Neural cell (in vitro differentiated cells): Measurements from ENCODE around the gene INSIG2. TPM values are rescaled to one million over a fixed set of nuclear protein-coding genes. Genes with fewer than 3 reads are reported as not detected.

ENCODE experiments used
- H2AFZ ChIP-seq: fragments of 200-600, 300-800 bp; sonication (generic), shearing (Covaris generic); 2 replicates; pipeline ENCODE4 v1.6.0; 2014; ENCODE audit warnings: low read depth, mild to moderate bottlenecking, antibody characterized with exemption, low read length, moderate library complexity
- H3F3A ChIP-seq: fragments of 200-600 bp; shearing (Covaris generic); 2 replicates; pipeline ENCODE4 v1.6.1; 2016; ENCODE audit warnings: mild to moderate bottlenecking, moderate library complexity, mixed read lengths, antibody characterized with exemption, low read length; ENCODE audit not compliant: insufficient read depth, poor library complexity, severe bottlenecking
- H3K27ac ChIP-seq: fragments of 200-600, 300-800 bp; sonication (generic), shearing (Covaris generic); 2 replicates; pipeline ENCODE4 v1.5.1; 2014; ENCODE audit warnings: mild to moderate bottlenecking, low read length, moderate library complexity
- H3K27me3 ChIP-seq: fragments of 300-800, 200-600 bp; sonication (generic), shearing (Covaris generic); 2 replicates; pipeline ENCODE4 v1.6.0; 2014; ENCODE audit warnings: mild to moderate bottlenecking, low read depth, low read length, moderate library complexity; ENCODE audit not compliant: insufficient read depth
- H3K36me3 ChIP-seq: fragments of 300-800, 200-600 bp; sonication (generic), shearing (Covaris generic); 2 replicates; pipeline ENCODE4 v1.5.1; 2014; ENCODE audit warnings: mild to moderate bottlenecking, antibody characterized with exemption, low read length, moderate library complexity; ENCODE audit not compliant: insufficient read depth
- H3K4me2 ChIP-seq: fragments of 300-800, 200-600 bp; sonication (generic), shearing (Covaris generic); 2 replicates; pipeline ENCODE4 v1.6.0; 2014; ENCODE audit warnings: mild to moderate bottlenecking, low read length
- H3K4me3 ChIP-seq: fragments of 300-800, 200-600 bp; sonication (generic), shearing (Covaris generic); 2 replicates; pipeline ENCODE4 v1.5.1; 2014; ENCODE audit warnings: mild to moderate bottlenecking, low read length, moderate library complexity
- H3K79me2 ChIP-seq: fragments of 200-600 bp; shearing (Covaris generic); replicated peaks from 2 replicates; pipeline ENCODE4 v1.6.0; 2014; ENCODE audit warnings: mild to moderate bottlenecking, low read length, moderate library complexity; ENCODE audit not compliant: insufficient read depth
- H3K9ac ChIP-seq: fragments of 300-800, 200-600 bp; sonication (generic), shearing (Covaris generic); 2 replicates; pipeline ENCODE4 v1.6.1; 2016; ENCODE audit warnings: mild to moderate bottlenecking, low read length, mixed read lengths
- H3K9me2 ChIP-seq: fragments of 200-600 bp; shearing (Covaris generic); 2 replicates; pipeline ENCODE4 v1.6.1; 2016; ENCODE audit warnings: mild to moderate bottlenecking, low read length, mixed read lengths; ENCODE audit not compliant: insufficient read depth
- H3K9me3 ChIP-seq: fragments of 200-600, 300-800 bp; sonication (generic), shearing (Covaris generic); 2 replicates; pipeline ENCODE4 v1.6.1; 2016; ENCODE audit warnings: mild to moderate bottlenecking, mixed run types, low read length, moderate library complexity, mixed read lengths
- H4K20me1 ChIP-seq: fragments of 200-600 bp; shearing (Covaris generic); 2 replicates; pipeline ENCODE4 v1.6.1; 2016; ENCODE audit warnings: mild to moderate bottlenecking, mixed run types; ENCODE audit not compliant: insufficient read depth
- EP300 ChIP-seq: fragments of 450-650 bp; conservative IDR thresholded peaks from 2 replicates; pipeline ENCODE4 v1.6.1; 2014; ENCODE audit warnings: antibody characterized with exemption, mild to moderate bottlenecking, moderate library complexity; ENCODE audit not compliant: poor library complexity, severe bottlenecking
- EZH2 ChIP-seq: fragments of 200-600, 300-800 bp; shearing (Covaris generic), sonication (generic); IDR thresholded peaks from 2 replicates; pipeline ENCODE4 v1.6.1; 2014; ENCODE audit warnings: antibody characterized with exemption, low read length, borderline replicate concordance, mild to moderate bottlenecking; ENCODE audit not compliant: insufficient read depth, poor library complexity, severe bottlenecking
- MXI1 ChIP-seq: fragments of 450-650 bp; conservative IDR thresholded peaks from 2 replicates; pipeline ENCODE4 v1.6.1; 2014; ENCODE audit warnings: antibody characterized with exemption, mild to moderate bottlenecking; ENCODE audit not compliant: poor library complexity, severe bottlenecking
- POLR2AphosphoS5 ChIP-seq: IDR thresholded peaks from 2 replicates; pipeline ENCODE4 v1.6.1; 2012
- RAD21 ChIP-seq: fragments of 450-650 bp; conservative IDR thresholded peaks from 2 replicates; pipeline ENCODE4 v1.6.1; 2014; ENCODE audit warnings: antibody characterized with exemption, mild to moderate bottlenecking, moderate library complexity
- SMC3 ChIP-seq: fragments of 450-650 bp; conservative IDR thresholded peaks from 2 replicates; pipeline ENCODE4 v1.6.1; 2014; ENCODE audit warnings: antibody characterized with exemption, mild to moderate bottlenecking, moderate library complexity; ENCODE audit not compliant: poor library complexity
- TAF1 ChIP-seq: IDR thresholded peaks from 2 replicates; pipeline ENCODE4 v1.6.1; 2012; ENCODE audit warnings: low read depth
- polyA plus RNA-seq: library from polyadenylated mRNA; depleted of rRNA; stranded (reverse); fragments of >200 nt; gene quantifications from 2 replicates; pipeline ENCODE4 v1.2.3, GENCODE V29; 2014
- TF ChIP-seq, protein P1 (sequence below): IDR thresholded peaks from 2 replicates; pipeline ENCODE4 v1.6.1; 2012; ENCODE audit warnings: borderline replicate concordance
- TF ChIP-seq, protein P2 (sequence below): fragments of 450-650 bp; IDR thresholded peaks from 2 replicates; pipeline ENCODE4 v1.5.1; 2014; ENCODE audit warnings: antibody characterized with exemption, mild to moderate bottlenecking, moderate library complexity; ENCODE audit not compliant: poor library complexity, severe bottlenecking

Gene INSIG2
- polyA plus RNA-seq, 1 donor from 2014 or later, result 30.3 TPM

DNA sequence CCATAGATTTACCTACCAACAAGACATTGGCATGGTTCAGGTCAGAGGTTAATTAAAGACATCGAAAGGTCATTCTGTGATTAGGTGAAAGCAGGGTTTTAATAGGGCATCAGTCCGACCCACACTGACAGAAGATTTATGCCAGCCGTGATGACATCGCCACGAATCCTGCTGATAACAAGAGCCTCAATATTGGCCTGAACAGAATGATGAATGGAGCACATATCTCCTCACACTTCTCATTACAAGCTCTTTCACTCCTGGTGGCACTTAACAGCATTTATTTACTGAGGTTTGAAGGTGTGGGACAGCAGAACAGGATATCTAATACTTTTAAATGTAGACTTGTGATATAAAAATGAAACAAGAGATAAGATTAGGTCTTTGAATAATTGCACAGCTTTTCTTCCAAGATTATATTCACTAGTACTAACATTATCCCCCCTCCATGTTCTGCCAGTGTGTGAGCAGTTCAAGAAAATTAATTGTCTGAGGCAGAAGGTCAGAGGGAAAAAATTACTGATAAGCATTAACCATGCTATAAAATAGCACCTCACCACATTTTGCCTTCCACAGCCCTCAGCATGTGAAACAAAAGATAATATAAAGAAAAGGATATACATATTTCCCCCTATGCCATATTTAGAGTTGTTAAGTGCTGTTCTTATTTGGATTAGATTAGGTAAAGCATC lies 23.1 kb upstream of the INSIG2 start:
- Histone ChIP-seq H3K79me2 (no peaks in the 10 kb centered on the region), H2AFZ (no peak overlapping the region), H3K27me3 (no peaks in the 10 kb centered on the region), H3K4me3 (no peak overlapping the region), H3K36me3 (no peaks in the 10 kb centered on the region), H3K9me3 (no peaks in the 10 kb centered on the region), H3K27ac (no peak overlapping the region), H3K9ac (no peak overlapping the region), H3F3A (no peaks in the 10 kb centered on the region), H4K20me1 (no peaks in the 10 kb centered on the region), H3K9me2 (no peaks in the 10 kb centered on the region), H3K4me2 (no peak overlapping the region)
- no peak for TF ChIP-seq POLR2AphosphoS5
- TF ChIP-seq SMC3, result no peak
- TF ChIP-seq, protein P1, sequence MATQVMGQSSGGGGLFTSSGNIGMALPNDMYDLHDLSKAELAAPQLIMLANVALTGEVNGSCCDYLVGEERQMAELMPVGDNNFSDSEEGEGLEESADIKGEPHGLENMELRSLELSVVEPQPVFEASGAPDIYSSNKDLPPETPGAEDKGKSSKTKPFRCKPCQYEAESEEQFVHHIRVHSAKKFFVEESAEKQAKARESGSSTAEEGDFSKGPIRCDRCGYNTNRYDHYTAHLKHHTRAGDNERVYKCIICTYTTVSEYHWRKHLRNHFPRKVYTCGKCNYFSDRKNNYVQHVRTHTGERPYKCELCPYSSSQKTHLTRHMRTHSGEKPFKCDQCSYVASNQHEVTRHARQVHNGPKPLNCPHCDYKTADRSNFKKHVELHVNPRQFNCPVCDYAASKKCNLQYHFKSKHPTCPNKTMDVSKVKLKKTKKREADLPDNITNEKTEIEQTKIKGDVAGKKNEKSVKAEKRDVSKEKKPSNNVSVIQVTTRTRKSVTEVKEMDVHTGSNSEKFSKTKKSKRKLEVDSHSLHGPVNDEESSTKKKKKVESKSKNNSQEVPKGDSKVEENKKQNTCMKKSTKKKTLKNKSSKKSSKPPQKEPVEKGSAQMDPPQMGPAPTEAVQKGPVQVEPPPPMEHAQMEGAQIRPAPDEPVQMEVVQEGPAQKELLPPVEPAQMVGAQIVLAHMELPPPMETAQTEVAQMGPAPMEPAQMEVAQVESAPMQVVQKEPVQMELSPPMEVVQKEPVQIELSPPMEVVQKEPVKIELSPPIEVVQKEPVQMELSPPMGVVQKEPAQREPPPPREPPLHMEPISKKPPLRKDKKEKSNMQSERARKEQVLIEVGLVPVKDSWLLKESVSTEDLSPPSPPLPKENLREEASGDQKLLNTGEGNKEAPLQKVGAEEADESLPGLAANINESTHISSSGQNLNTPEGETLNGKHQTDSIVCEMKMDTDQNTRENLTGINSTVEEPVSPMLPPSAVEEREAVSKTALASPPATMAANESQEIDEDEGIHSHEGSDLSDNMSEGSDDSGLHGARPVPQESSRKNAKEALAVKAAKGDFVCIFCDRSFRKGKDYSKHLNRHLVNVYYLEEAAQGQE, result no peak
- no peak for TF ChIP-seq TAF1
- no peak for TF ChIP-seq EP300
- TF ChIP-seq, protein P2, sequence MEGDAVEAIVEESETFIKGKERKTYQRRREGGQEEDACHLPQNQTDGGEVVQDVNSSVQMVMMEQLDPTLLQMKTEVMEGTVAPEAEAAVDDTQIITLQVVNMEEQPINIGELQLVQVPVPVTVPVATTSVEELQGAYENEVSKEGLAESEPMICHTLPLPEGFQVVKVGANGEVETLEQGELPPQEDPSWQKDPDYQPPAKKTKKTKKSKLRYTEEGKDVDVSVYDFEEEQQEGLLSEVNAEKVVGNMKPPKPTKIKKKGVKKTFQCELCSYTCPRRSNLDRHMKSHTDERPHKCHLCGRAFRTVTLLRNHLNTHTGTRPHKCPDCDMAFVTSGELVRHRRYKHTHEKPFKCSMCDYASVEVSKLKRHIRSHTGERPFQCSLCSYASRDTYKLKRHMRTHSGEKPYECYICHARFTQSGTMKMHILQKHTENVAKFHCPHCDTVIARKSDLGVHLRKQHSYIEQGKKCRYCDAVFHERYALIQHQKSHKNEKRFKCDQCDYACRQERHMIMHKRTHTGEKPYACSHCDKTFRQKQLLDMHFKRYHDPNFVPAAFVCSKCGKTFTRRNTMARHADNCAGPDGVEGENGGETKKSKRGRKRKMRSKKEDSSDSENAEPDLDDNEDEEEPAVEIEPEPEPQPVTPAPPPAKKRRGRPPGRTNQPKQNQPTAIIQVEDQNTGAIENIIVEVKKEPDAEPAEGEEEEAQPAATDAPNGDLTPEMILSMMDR, result no peak
- no peak for TF ChIP-seq EZH2
- TF ChIP-seq MXI1, result no peak
- no peak for TF ChIP-seq RAD21

DNA sequence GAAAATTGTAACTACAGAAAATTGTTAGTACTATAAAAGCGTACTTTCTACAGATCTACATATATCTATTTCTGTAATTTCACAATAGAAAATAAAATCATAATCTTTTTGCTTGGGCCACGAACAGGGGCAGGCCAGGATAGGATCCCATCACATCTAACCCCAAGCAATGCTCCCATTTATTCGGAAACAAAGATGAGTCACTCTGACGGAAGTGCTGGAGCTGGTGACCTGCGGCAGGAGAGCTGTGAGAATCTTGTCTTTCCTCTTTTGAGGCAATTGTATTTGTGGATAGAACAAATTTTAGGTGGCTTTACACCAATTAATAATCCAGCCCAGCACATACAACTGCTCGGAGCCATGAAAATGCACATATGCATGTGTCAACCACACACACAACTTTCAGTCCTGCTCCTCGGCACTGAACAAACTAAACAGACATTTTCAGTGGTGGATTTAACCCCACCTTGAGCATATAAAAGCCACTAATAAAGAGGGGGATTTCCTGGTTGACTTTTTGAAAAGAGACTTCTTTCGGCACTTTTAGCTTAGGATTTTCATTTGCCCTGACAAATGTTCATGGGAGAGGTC lies 22.3 kb upstream of the INSIG2 start:
- H3K4me3 ChIP-seq, result no peak overlapping the region
- no peak overlapping the region for H3K27ac ChIP-seq
- no peaks in the 10 kb centered on the region for H3K9me2 ChIP-seq
- no peak overlapping the region for H3K4me2 ChIP-seq
- H3F3A ChIP-seq, result no peaks in the 10 kb centered on the region
- H4K20me1 ChIP-seq, result no peaks in the 10 kb centered on the region
- H3K36me3 ChIP-seq, result no peaks in the 10 kb centered on the region
- no peaks in the 10 kb centered on the region for H3K27me3 ChIP-seq
- no peak overlapping the region for H2AFZ ChIP-seq
- H3K79me2 ChIP-seq, result no peaks in the 10 kb centered on the region
- H3K9me3 ChIP-seq, result no peaks in the 10 kb centered on the region
- no peak for TF ChIP-seq EZH2
- no peak for TF ChIP-seq RAD21
- TF ChIP-seq, protein P1, result no peak
- TF ChIP-seq TAF1, result no peak
- TF ChIP-seq, protein P2, result no peak
- TF ChIP-seq MXI1, result no peak
- no peak for TF ChIP-seq POLR2AphosphoS5
- no peak for TF ChIP-seq SMC3
- no peak for TF ChIP-seq EP300
- no peak overlapping the region for H3K9ac ChIP-seq
